NCI-H2227 treated with DMSO at 0.1 percent for 48 hours (cell line): ENCODE data around the gene BEND4.

ENCODE experiments used
- DNase-seq: peaks from one replicate; lab custom pipeline; 2025; lab: John Stamatoyannopoulos, UW

Gene BEND4

GRCh38 chr4:42104521-42104920 is 47.9 kb downstream of the BEND4 start:
- DNase-seq: no peak

- DNase-seq: no peak
Measured at GRCh38 chr4:42101446-42101975, 50.9 kb downstream of the BEND4 start.

DNA sequence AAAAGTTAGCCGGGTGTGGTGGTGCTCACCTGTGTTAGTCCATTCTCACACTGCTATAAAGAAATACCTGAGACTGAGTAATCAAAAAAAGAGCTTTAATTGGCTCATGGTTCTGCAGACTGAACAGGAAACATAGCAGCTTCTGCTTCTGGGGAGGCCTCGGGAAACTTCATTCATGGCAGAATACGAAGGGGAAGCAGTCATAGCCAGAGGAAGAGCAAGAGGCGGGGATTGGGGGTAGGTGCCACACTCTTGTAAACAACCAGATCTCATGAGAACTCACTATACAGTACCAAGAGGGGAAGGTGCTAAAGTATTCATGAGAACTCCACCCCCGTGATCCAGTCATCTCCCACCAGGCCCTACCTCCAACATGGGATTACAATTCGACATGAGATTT is 64.1 kb downstream of the BEND4 start:
- no peak for DNase-seq

GRCh38 chr4:42083816-42084215 is 68.6 kb downstream of the BEND4 start:
- no peak for DNase-seq

GRCh38 chr4:42080306-42080705 is 72.1 kb downstream of the BEND4 start:
- DNase-seq: no peak

GRCh38 chr4:42078184-42078801 is 74.2 kb downstream of the BEND4 start:
- no peak for DNase-seq

GRCh38 chr4:42074294-42074693 is 78.2 kb downstream of the BEND4 start:
- no peak for DNase-seq

GRCh38 chr4:42070463-42070862 is 82.0 kb downstream of the BEND4 start:
- DNase-seq: no peak

- DNase-seq: no peak
Measured at GRCh38 chr4:42067264-42067663, 85.2 kb downstream of the BEND4 start.

- DNase-seq: no peak
Measured at GRCh38 chr4:42066402-42066801, 86.1 kb downstream of the BEND4 start.
